HUES6 (cell line): ENCODE measurements around the gene FBXL22.

Source experiments
- H3K27ac ChIP-seq: 2 replicates; pipeline ENCODE4 v1.7.0; 2013; ENCODE audit warnings: low read depth, mild to moderate bottlenecking, low read length, inconsistent platforms
- H3K27me3 ChIP-seq: 2 replicates; pipeline ENCODE4 v1.6.1; 2013; ENCODE audit warnings: low read length; ENCODE audit not compliant: control insufficient read depth, insufficient read depth
- H3K36me3 ChIP-seq: 2 replicates; pipeline ENCODE4 v1.6.1; 2013; ENCODE audit warnings: low read length; ENCODE audit not compliant: control insufficient read depth, insufficient read depth
- H3K4me1 ChIP-seq: 2 replicates; pipeline ENCODE4 v1.6.1; 2013; ENCODE audit warnings: low read length; ENCODE audit not compliant: control insufficient read depth, insufficient read depth
- H3K4me3 ChIP-seq: 2 replicates; pipeline ENCODE4 v1.5.1; 2013; ENCODE audit warnings: low read depth, low read length
- H3K9ac ChIP-seq: one replicate; pipeline ENCODE4 v1.6.1; 2013; ENCODE audit warnings: mild to moderate bottlenecking, low read length
- H3K9me3 ChIP-seq: 2 replicates; pipeline ENCODE4 v1.6.1; 2013; ENCODE audit warnings: low read depth, low read length; ENCODE audit not compliant: control insufficient read depth, insufficient read depth

FBXL22 gene

GRCh38 chr15:63636518-63637061 is 39.4 kb downstream of the FBXL22 start:
- Histone ChIP-seq H3K4me3 (no peak overlapping the region), H3K36me3 (peaks cover 72% of the 10 kb centered on the region), H3K27ac (no peak overlapping the region), H3K9me3 (no peaks in the 10 kb centered on the region), H3K27me3 (no peaks in the 10 kb centered on the region), H3K9ac (no peak overlapping the region), H3K4me1 (no peaks in the 10 kb centered on the region)

GRCh38 chr15:63638839-63639238 is 41.7 kb downstream of the FBXL22 start:
- Histone ChIP-seq H3K36me3 (peaks cover 61% of the 10 kb centered on the region), H3K27me3 (no peaks in the 10 kb centered on the region), H3K27ac (no peak overlapping the region), H3K4me1 (no peaks in the 10 kb centered on the region), H3K4me3 (no peak overlapping the region), H3K9me3 (no peaks in the 10 kb centered on the region), H3K9ac (no peak overlapping the region)

- Histone ChIP-seq H3K27ac (no peak overlapping the region), H3K9me3 (no peaks in the 10 kb centered on the region), H3K36me3 (peaks cover 71% of the 10 kb centered on the region), H3K4me1 (no peaks in the 10 kb centered on the region), H3K4me3 (no peak overlapping the region), H3K9ac (no peak overlapping the region), H3K27me3 (no peaks in the 10 kb centered on the region)
Measured at GRCh38 chr15:63640146-63640545, 43.0 kb downstream of the FBXL22 start.
